ENCODE measurements around the gene MAP2K3.
A peak's percentile ranks its signal among the peaks of the same experiment; 100 is the strongest.

MAP2K3 gene

GRCh38 chr17:21286066-21286770 lies 1.7 kb downstream of the MAP2K3 start (continued):
- peak; percentile 39; the same call in 1 of the 2 replicates for TF ChIP-seq ZEB2 (tag by site-specific recombination; IDR thresholded peaks at IDR 0.05)
- TF ChIP-seq ZNF221 (tag by site-specific recombination; IDR thresholded peaks at IDR 0.05; ENCODE audit: borderline replicate concordance), result no peak
- no peak for TF ChIP-seq SETDB1 (IDR thresholded peaks at IDR 0.05; ENCODE audit: insufficient read length, low read length)
- no peak for TF ChIP-seq HOXA7 (CRISPR knock-in tag; IDR thresholded peaks at IDR 0.05; ENCODE audit: borderline replicate concordance)
- TF ChIP-seq ZNF624 (tag by site-specific recombination; IDR thresholded peaks at IDR 0.05), result no peak
- TF ChIP-seq ZNF768 (tag by site-specific recombination; IDR thresholded peaks at IDR 0.05), result no peak
- TF ChIP-seq, protein P1, sequence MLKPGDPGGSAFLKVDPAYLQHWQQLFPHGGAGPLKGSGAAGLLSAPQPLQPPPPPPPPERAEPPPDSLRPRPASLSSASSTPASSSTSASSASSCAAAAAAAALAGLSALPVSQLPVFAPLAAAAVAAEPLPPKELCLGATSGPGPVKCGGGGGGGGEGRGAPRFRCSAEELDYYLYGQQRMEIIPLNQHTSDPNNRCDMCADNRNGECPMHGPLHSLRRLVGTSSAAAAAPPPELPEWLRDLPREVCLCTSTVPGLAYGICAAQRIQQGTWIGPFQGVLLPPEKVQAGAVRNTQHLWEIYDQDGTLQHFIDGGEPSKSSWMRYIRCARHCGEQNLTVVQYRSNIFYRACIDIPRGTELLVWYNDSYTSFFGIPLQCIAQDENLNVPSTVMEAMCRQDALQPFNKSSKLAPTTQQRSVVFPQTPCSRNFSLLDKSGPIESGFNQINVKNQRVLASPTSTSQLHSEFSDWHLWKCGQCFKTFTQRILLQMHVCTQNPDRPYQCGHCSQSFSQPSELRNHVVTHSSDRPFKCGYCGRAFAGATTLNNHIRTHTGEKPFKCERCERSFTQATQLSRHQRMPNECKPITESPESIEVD (tag by site-specific recombination; IDR thresholded peaks at IDR 0.05), result no peak
- no peak for TF ChIP-seq ZNF777 (tag by site-specific recombination; IDR thresholded peaks at IDR 0.05; ENCODE audit: borderline replicate concordance)
- TF ChIP-seq ZNF660 (tag by site-specific recombination; IDR thresholded peaks at IDR 0.05), result no peak; the same call in 1 of the 2 replicates
- no peak for TF ChIP-seq ZNF302 (tag by site-specific recombination; IDR thresholded peaks at IDR 0.05; ENCODE audit: low read depth)
- no peak; the same call in 1 of the 2 replicates for TF ChIP-seq MEIS1 (CRISPR knock-in tag; IDR thresholded peaks at IDR 0.05; ENCODE audit: borderline replicate concordance)
- TF ChIP-seq ZSCAN23 (tag by site-specific recombination; IDR thresholded peaks at IDR 0.05), result no peak

GRCh38 chr17:21286909-21287702 lies 2.6 kb downstream of the MAP2K3 start:
- ChIA-PET POLR2A (interaction anchor here (0.5 to 4.1 kb wide), 9 partner anchors 9 to 264 kb away, joined by 3 to 42 read pairs (median 4); partner anchors contain the start of gene NATD1), CTCF (interaction anchor here (0.6 to 3.7 kb wide), 10 partner anchors 8 to 226 kb away, joined by 3 to 24 read pairs (median 4); no protein-coding TSS in a partner anchor)
- peaks cover 23% of the 10 kb centered on the region for H3K4me1 ChIP-seq (ENCODE audit: control insufficient read depth, insufficient read depth, low read length)
- H3K4me3 ChIP-seq (ENCODE audit: low read depth, low read length), result peak overlapping the region; percentile 68
- no peak for TF ChIP-seq ZNF37A (tag by site-specific recombination; IDR thresholded peaks at IDR 0.05)
- TF ChIP-seq ZNF664 (tag by site-specific recombination; IDR thresholded peaks at IDR 0.05), result peak; percentile 89
- peak overlapping the region; percentile 70; the same call in 1 of the 2 replicates for H3K27ac ChIP-seq (ENCODE audit: extremely low read depth, low read depth, low read length)
- H3K36me3 ChIP-seq (ENCODE audit: control insufficient read depth in 2 of 2, insufficient read depth in 1 of 2, low read length in 2 of 2), result peaks cover 7 to 37% of the 10 kb centered on the region in 2 experiments; a peak in 2 of 3 replicates
- H3K9me3 ChIP-seq (ENCODE audit: control insufficient read depth, insufficient read depth, low read depth, low read length), result no peaks in the 10 kb centered on the region

DNA sequence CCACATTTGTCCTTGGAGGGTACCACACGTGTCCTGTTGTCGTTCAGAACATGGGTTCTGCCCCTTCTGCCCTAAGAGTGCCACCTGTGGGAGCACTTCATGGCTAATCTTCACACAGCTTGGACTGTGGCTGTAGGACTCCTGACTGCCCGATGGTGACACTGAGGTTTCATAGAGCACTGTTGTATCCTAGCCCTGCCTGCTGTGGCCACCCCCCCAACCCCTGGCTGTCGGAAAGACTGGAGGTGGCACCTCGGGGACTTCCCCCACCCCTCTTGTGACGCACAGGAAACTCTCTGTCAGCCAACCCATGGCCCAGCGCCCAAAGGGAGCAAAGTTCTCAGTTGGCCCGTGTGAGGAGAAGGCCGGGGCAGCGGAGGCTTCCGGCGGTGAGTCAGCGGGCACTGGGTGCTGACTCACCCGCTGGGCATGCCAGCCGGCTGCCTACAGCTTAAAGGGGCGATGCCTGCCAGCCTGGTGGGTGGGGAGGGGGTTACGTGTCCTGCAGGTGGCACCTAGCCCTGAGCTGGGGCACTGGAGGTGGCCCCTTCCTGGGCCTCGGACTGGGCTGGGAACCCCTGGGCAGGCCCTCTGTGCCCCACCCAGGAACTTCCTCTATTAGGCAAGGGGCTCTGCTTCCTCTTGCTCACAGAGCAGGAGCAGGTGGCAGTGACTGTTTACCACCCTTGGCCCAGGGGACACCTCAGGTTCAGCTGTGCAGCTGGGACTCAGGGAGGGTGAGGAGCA lies 3.4 kb downstream of the MAP2K3 start:
- peak overlapping the region; percentile 12; the same call in 1 of the 2 replicates for H3K27ac ChIP-seq (ENCODE audit: extremely low read depth, low read depth, low read length)
- no peaks in the 10 kb centered on the region for H3K9me3 ChIP-seq (ENCODE audit: control insufficient read depth, insufficient read depth, low read depth, low read length)
- H3K36me3 ChIP-seq (ENCODE audit: control insufficient read depth in 2 of 2, insufficient read depth in 1 of 2, low read length in 2 of 2), result peaks cover 11 to 41% of the 10 kb centered on the region in 2 experiments; a peak in 2 of 3 replicates
- POLR2A ChIA-PET, result interaction anchor here (4.1 kb wide), 1 partner anchor 13 kb away, joined by 42 read pairs; no protein-coding TSS in a partner anchor
- no peak overlapping the region; the same call in 1 of the 2 replicates for H3K4me3 ChIP-seq (ENCODE audit: low read depth, low read length)
- CTCF ChIA-PET, result interaction anchor here (0.5 to 3.7 kb wide), 5 partner anchors 9 to 231 kb away, joined by 3 to 24 read pairs (median 4); no protein-coding TSS in a partner anchor
- H3K4me1 ChIP-seq (ENCODE audit: control insufficient read depth, insufficient read depth, low read length), result peaks cover 20% of the 10 kb centered on the region
- no peak for TF ChIP-seq ZNF768 (tag by site-specific recombination; IDR thresholded peaks at IDR 0.05)
- no peak for TF ChIP-seq ZNF677 (tag by site-specific recombination; IDR thresholded peaks at IDR 0.05)
- peak; percentile 82 for TF ChIP-seq ZNF629 (tag by site-specific recombination; IDR thresholded peaks at IDR 0.05)
- TF ChIP-seq ZFHX2 (tag by site-specific recombination; conservative IDR thresholded peaks at IDR 0.05), result peak; percentile 68
- TF ChIP-seq OSR2 (tag by site-specific recombination; IDR thresholded peaks at IDR 0.05), result 0 out of 2 replicates have a peak, but pooled peaks have one; percentile 27
- no peak for TF ChIP-seq ZNF792 (tag by site-specific recombination; IDR thresholded peaks at IDR 0.05)
- TF ChIP-seq ZNF692 (tag by site-specific recombination; IDR thresholded peaks at IDR 0.05), result peak; percentile 100
- peak; percentile 99 for TF ChIP-seq ZFP69B (tag by site-specific recombination; IDR thresholded peaks at IDR 0.05)
- peak; percentile 76; the same call in 1 of the 2 replicates for TF ChIP-seq ZNF660 (tag by site-specific recombination; IDR thresholded peaks at IDR 0.05)
- no peak for TF ChIP-seq YY2 (tag by site-specific recombination; IDR thresholded peaks at IDR 0.05)
- TF ChIP-seq ZNF223 (tag by site-specific recombination; IDR thresholded peaks at IDR 0.05), result no peak

Measured in HEK293 (cell line).